Measurements from ENCODE around the gene BPIFB3. TPM values are rescaled to one million over a fixed set of nuclear protein-coding genes. Genes with fewer than 3 reads are reported as not detected.

BPIFB3 gene
- total and polyA plus RNA-seq, 12 donors = not detected

DNA sequence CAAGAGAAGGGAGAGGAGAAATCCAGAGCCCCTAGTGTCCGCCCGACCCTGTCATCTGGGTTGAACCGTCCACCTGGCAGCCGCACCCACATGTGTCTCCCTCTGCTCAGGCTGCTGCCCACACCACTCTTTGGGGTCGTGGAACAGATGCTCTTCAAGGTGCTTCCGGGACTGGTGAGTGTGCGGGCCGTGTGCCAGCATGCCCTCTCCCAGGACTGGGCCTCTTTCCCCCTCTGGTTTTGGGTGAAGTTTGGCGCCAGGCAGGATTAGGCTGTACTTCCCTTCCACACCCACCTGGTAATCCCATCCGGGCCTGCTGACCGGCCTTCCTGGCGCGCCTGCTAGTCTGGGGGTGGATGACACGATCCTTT lies 7.9 kb downstream of the BPIFB3 start:
- intact Hi-C loops (cut with DNase I) = no loop called here
- no peaks in the 10 kb centered on the region for H3K9me3 ChIP-seq (replicated peaks in 1 of 3)
- 89 to 92% (median 91%) methylated on average over 7 to 14 of the region's 14 CpGs for WGBS, 4 donors
- TF ChIP-seq POLR2A (IDR thresholded peaks at IDR 0.05) = no peak
- TF ChIP-seq, protein P1, sequence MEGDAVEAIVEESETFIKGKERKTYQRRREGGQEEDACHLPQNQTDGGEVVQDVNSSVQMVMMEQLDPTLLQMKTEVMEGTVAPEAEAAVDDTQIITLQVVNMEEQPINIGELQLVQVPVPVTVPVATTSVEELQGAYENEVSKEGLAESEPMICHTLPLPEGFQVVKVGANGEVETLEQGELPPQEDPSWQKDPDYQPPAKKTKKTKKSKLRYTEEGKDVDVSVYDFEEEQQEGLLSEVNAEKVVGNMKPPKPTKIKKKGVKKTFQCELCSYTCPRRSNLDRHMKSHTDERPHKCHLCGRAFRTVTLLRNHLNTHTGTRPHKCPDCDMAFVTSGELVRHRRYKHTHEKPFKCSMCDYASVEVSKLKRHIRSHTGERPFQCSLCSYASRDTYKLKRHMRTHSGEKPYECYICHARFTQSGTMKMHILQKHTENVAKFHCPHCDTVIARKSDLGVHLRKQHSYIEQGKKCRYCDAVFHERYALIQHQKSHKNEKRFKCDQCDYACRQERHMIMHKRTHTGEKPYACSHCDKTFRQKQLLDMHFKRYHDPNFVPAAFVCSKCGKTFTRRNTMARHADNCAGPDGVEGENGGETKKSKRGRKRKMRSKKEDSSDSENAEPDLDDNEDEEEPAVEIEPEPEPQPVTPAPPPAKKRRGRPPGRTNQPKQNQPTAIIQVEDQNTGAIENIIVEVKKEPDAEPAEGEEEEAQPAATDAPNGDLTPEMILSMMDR (IDR thresholded peaks at IDR 0.05) = no peak
- H3K27ac ChIP-seq = no peak overlapping the region
- DNase-seq = no peak
- no peak overlapping the region for H3K4me3 ChIP-seq
- no peaks in the 10 kb centered on the region for H3K4me1 ChIP-seq (replicated peaks in 1 of 2)
- no peaks in the 10 kb centered on the region for H3K27me3 ChIP-seq
- H3K36me3 ChIP-seq (replicated peaks in 1 of 2) = no peaks in the 10 kb centered on the region

DNA sequence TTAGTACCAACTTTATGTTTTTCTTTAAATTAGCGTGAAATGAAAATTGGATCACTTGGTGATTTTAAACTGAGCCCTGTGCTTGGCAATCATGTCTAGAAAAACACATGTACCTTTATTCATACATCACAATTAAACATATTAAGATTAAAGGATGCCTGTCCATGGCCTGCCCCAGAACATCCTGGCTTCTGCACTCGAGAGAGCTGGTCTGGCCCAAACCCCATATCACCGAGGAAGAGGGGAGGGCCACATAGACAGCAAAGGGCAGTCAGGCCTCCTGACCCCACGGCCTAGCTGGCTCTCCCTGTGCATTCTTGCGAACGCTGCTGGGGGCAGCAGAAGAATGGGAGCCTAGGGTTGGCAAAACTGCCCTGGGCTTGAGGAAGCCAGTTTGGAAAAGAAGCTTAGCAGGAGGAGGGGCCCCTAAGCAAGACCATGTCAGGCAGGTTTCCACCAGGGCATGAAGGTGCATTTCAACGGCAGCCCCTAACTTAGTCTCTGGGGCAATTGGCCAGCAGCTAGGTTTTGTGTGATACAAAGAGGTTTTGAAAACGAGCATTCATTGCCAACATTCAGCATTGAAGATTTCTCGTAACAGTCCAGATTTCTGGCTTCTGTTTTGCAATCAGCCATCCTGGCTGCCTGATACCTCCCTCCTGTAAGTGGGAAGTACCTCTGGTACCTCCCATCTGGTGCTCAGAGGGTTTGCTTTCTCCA lies 8.6 kb downstream of the BPIFB3 start:
- Histone ChIP-seq H3K9me3 (replicated peaks in 1 of 3) (no peaks in the 10 kb centered on the region), H3K27me3 (no peaks in the 10 kb centered on the region), H3K27ac (no peak overlapping the region), H3K4me1 (replicated peaks in 1 of 2) (no peaks in the 10 kb centered on the region), H3K4me3 (no peak overlapping the region), H3K36me3 (replicated peaks in 1 of 2) (no peaks in the 10 kb centered on the region)
- DNase-seq = no peak
- TF ChIP-seq POLR2A (IDR thresholded peaks at IDR 0.05) = no peak
- TF ChIP-seq, protein P1 (IDR thresholded peaks at IDR 0.05) = no peak
- WGBS, 4 donors = 56 to 68% (median 64%) methylated on average over 7 to 9 of the region's 9 CpGs
- intact Hi-C loops (cut with DNase I) = no loop called here

DNA sequence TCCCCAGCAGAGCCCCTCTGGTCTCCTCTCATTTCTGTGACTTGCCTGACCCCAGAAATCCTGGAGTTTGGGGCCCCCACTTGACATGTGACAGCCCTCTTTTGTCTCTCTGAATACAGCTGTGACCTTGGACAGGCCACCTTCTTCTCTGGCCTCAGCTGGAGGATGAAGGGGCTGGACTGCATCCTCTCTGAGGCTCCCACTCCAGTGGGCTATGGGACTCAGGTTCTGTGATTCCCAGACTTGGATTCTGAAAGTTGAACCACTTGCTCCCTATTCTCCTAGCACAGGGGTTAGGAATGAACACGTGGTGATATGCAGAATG lies 9.1 kb downstream of the BPIFB3 start:
- Histone ChIP-seq H3K4me3 (no peak overlapping the region), H3K4me1 (replicated peaks in 1 of 2) (no peaks in the 10 kb centered on the region), H3K9me3 (replicated peaks in 1 of 3) (no peaks in the 10 kb centered on the region), H3K27me3 (no peaks in the 10 kb centered on the region), H3K27ac (no peak overlapping the region), H3K36me3 (replicated peaks in 1 of 2) (no peaks in the 10 kb centered on the region)
- no peak for TF ChIP-seq POLR2A (IDR thresholded peaks at IDR 0.05)
- TF ChIP-seq, protein P1 (IDR thresholded peaks at IDR 0.05) = no peak
- no peak for DNase-seq
- intact Hi-C loops (cut with DNase I) = no loop called here
- 74 to 86% methylated on average over 1 of the region's 1 CpG; no CpG with 5 or more reads in 2 of the 4 donors for WGBS, 4 donors

DNA sequence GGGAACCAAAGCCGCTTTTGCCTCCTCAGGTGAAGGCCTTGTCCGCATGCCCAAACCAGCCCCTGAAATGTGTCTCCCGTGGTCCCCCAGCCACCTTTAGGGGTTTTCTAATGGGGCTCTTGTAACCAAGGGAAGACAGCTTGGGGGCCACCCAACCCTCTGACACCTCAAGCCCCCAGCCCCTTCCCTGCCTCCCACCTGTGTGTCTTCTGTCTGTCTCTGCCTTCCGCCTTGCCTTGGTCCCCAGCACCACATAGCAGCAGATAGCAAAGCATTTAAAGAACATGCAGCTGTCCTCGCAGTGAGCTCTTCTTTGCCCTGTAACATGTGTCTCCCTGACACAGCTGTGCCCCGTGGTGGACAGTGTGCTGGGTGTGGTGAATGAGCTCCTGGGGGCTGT lies 9.6 kb downstream of the BPIFB3 start:
- Histone ChIP-seq H3K27ac (no peak overlapping the region), H3K36me3 (replicated peaks in 1 of 2) (no peaks in the 10 kb centered on the region), H3K4me1 (replicated peaks in 1 of 2) (no peaks in the 10 kb centered on the region), H3K4me3 (no peak overlapping the region), H3K9me3 (replicated peaks in 1 of 3) (no peaks in the 10 kb centered on the region), H3K27me3 (no peaks in the 10 kb centered on the region)
- intact Hi-C loops (cut with DNase I) = no loop called here
- WGBS, 4 donors = 88 to 98% (median 90%) methylated on average over 4 to 6 of the region's 6 CpGs
- DNase-seq = no peak
- TF ChIP-seq POLR2A (IDR thresholded peaks at IDR 0.05) = no peak
- TF ChIP-seq, protein P1 (IDR thresholded peaks at IDR 0.05) = no peak

Measured in adrenal gland (tissue), 12 donors.